H1 (cell line): ENCODE measurements around the gene NRN1L. TPM values are rescaled to one million over a fixed set of nuclear protein-coding genes. Genes with fewer than 3 reads are reported as not detected.

Experiments
- CTCF ChIA-PET: fragments of 300-600 bp; sonication (Branson Sonifier 250); formaldehyde crosslinking; loops from one replicate; lab custom pipeline; 2021; ENCODE audit not compliant: partially characterized antibody; lab: Charles Lee
- POLR2A ChIA-PET: fragments of 300-600 bp; sonication (Branson Sonifier 250); formaldehyde crosslinking; loops from one replicate; lab custom pipeline; 2021; ENCODE audit warnings: inconsistent platforms; ENCODE audit not compliant: partially characterized antibody; lab: Charles Lee
- DNase-seq, 2 experiments: peaks; one replicate each; pipeline versions ENCODE4 v3.0.0 to v3.0.0-alpha.2; 2010 to 2022; ENCODE audit warnings: low spot score in 2 of 2, low read depth in 1 of 2, mixed read lengths in 1 of 2
- FAIRE-seq: peaks from 2 replicates; lab custom pipeline; 2011; peaks lifted over from hg19 to GRCh38; lab: Jason Lieb, UNC
- H2AFZ ChIP-seq: 2 replicates; pipeline ENCODE4 v1.8.1; 2012; ENCODE audit warnings: low read length, inconsistent platforms
- H2AK5ac ChIP-seq: 2 replicates; pipeline ENCODE4 v1.6.1; 2013; ENCODE audit warnings: low read depth, low read length
- H2BK120ac ChIP-seq: replicated peaks from 2 replicates; pipeline ENCODE3; 2013; ENCODE audit warnings: low read depth, low read length, inconsistent platforms
- H2BK12ac ChIP-seq: 2 replicates; pipeline ENCODE4 v1.6.1; 2013; ENCODE audit warnings: low read depth, low read length
- H2BK15ac ChIP-seq: 2 replicates; pipeline ENCODE4 v1.6.1; 2013; ENCODE audit warnings: low read length
- H2BK20ac ChIP-seq: 2 replicates; pipeline ENCODE4 v1.6.1; 2013; ENCODE audit warnings: low read length
- H2BK5ac ChIP-seq: 2 replicates; pipeline ENCODE4 v1.6.1; 2013; ENCODE audit warnings: low read depth, low read length
- H3K14ac ChIP-seq: 2 replicates; pipeline ENCODE4 v1.6.1; 2013; ENCODE audit warnings: inconsistent platforms; ENCODE audit not compliant: insufficient read length
- H3K18ac ChIP-seq: 2 replicates; pipeline ENCODE4 v1.6.1; 2013; ENCODE audit warnings: low read length; ENCODE audit errors: extremely low read depth
- H3K23ac ChIP-seq: 2 replicates; pipeline ENCODE4 v1.6.1; 2013; ENCODE audit warnings: inconsistent platforms; ENCODE audit not compliant: insufficient read length
- H3K23me2 ChIP-seq: 2 replicates; pipeline ENCODE4 v1.6.1; 2013; ENCODE audit warnings: low read depth, low read length
- H3K27ac ChIP-seq: 2 replicates; pipeline ENCODE4 v1.6.1; 2011; ENCODE audit warnings: low read depth, low read length, inconsistent platforms
- H3K27me3 ChIP-seq, 4 experiments: replicated peaks in 1 of 4; 1 replicate in 1 of 4; 2 replicates in 3 of 4; pipeline versions ENCODE4 v1.6.1 to v1.8.1; 2011 to 2013; ENCODE audit warnings: low read length in 3 of 4, mild to moderate bottlenecking in 3 of 4, inconsistent platforms in 2 of 4, mixed read lengths in 2 of 4, moderate library complexity in 1 of 4; ENCODE audit not compliant: control insufficient read depth in 3 of 4, insufficient read depth in 3 of 4; ENCODE audit errors: extremely low read depth in 1 of 4
- H3K36me3 ChIP-seq, 4 experiments: 2 replicates each; pipeline versions ENCODE4 v1.6.1 to v1.8.1; 2011 to 2013; ENCODE audit warnings: mild to moderate bottlenecking in 4 of 4, low read length in 3 of 4, moderate library complexity in 2 of 4, control low read depth in 1 of 4, inconsistent platforms in 1 of 4; ENCODE audit not compliant: insufficient read depth in 4 of 4, control insufficient read depth in 2 of 4
- H3K4ac ChIP-seq: replicated peaks from 2 replicates; pipeline ENCODE3; 2013; ENCODE audit warnings: low read length, low read depth, mixed read lengths, inconsistent platforms; ENCODE audit not compliant: insufficient read length
- H3K4me1 ChIP-seq, 4 experiments: replicated peaks in 1 of 4; 1 replicate in 1 of 4; 2 replicates in 3 of 4; pipeline versions ENCODE4 v1.6.1 to v1.8.1; 2011 to 2013; ENCODE audit warnings: low read length in 3 of 4, inconsistent platforms in 2 of 4, mixed read lengths in 1 of 4; ENCODE audit not compliant: insufficient read depth in 4 of 4, control insufficient read depth in 3 of 4
- H3K4me2 ChIP-seq, 2 experiments: 2 replicates each; pipeline versions ENCODE4 v1.6.1 to v1.8.1; 2011 to 2013; ENCODE audit warnings: low read depth in 2 of 2, low read length in 2 of 2, control low read depth in 1 of 2, inconsistent platforms in 1 of 2, mild to moderate bottlenecking in 1 of 2; ENCODE audit not compliant: insufficient read depth in 1 of 2
- H3K4me3 ChIP-seq, 4 experiments: fragments of 200-600, 300-600 bp in 1 of 4; sonication (generic), shearing (Covaris generic), sonication (Bioruptor Twin) in 1 of 4; 2 replicates each; pipeline versions ENCODE4 v1.5.1 to v1.8.1; 2011 to 2016; ENCODE audit warnings: low read length in 4 of 4, low read depth in 3 of 4, control low read depth in 2 of 4, inconsistent platforms in 2 of 4, mild to moderate bottlenecking in 2 of 4, mixed read lengths in 1 of 4, moderate library complexity in 1 of 4; ENCODE audit not compliant: insufficient read depth in 2 of 4; ENCODE audit errors: extremely low read depth in 1 of 4
- H3K56ac ChIP-seq: replicated peaks from 2 replicates; pipeline ENCODE3; 2013; ENCODE audit warnings: low read depth, mild to moderate bottlenecking, mixed read lengths, low read length, inconsistent platforms; ENCODE audit not compliant: insufficient read length
- H3K79me1 ChIP-seq: 2 replicates; pipeline ENCODE4 v1.6.1; 2013; ENCODE audit warnings: low read depth, low read length, control low read depth
- H3K79me2 ChIP-seq, 2 experiments: 2 replicates each; pipeline versions ENCODE4 v1.6.1 to v1.8.1; 2012 to 2013; ENCODE audit warnings: low read length in 2 of 2, mild to moderate bottlenecking in 2 of 2, inconsistent platforms in 1 of 2; ENCODE audit not compliant: insufficient read depth in 2 of 2, control insufficient read depth in 1 of 2
- H3K9ac ChIP-seq, 4 experiments: replicated peaks in 1 of 4; 1 replicate in 1 of 4; 2 replicates in 3 of 4; pipeline versions ENCODE4 v1.6.1 to v1.8.1; 2011 to 2013; ENCODE audit warnings: low read depth in 3 of 4, low read length in 3 of 4, control low read depth in 2 of 4, mild to moderate bottlenecking in 2 of 4, moderate library complexity in 2 of 4, inconsistent platforms in 1 of 4; ENCODE audit errors: extremely low read depth in 1 of 4
- H3K9me3 ChIP-seq, 2 experiments: 2 replicates each; pipeline versions ENCODE4 v1.6.1 to v1.8.1; 2012 to 2013; ENCODE audit warnings: mild to moderate bottlenecking in 2 of 2, moderate library complexity in 2 of 2, control low read depth in 1 of 2, inconsistent platforms in 1 of 2, low read depth in 1 of 2, low read length in 1 of 2, mixed read lengths in 1 of 2; ENCODE audit not compliant: insufficient read depth in 2 of 2
- H4K20me1 ChIP-seq, 2 experiments: replicated peaks in 1 of 2; 2 replicates each; pipeline versions ENCODE3 to v1.8.1; 2011 to 2013; ENCODE audit warnings: inconsistent platforms in 2 of 2, low read length in 2 of 2, mild to moderate bottlenecking in 1 of 2; ENCODE audit not compliant: insufficient read depth in 2 of 2, control insufficient read depth in 1 of 2
- H4K5ac ChIP-seq: 2 replicates; pipeline ENCODE4 v1.6.1; 2013; ENCODE audit warnings: low read length, low read depth, mixed read lengths, inconsistent platforms; ENCODE audit not compliant: insufficient read length
- H4K8ac ChIP-seq: 2 replicates; pipeline ENCODE4 v1.8.0; 2013; ENCODE audit warnings: mild to moderate bottlenecking, moderate library complexity, low read length, inconsistent platforms; ENCODE audit not compliant: insufficient read depth; ENCODE audit errors: extremely low read depth
- H4K91ac ChIP-seq: replicated peaks from 2 replicates; pipeline ENCODE3; 2013; ENCODE audit warnings: low read length, mixed read lengths, inconsistent platforms; ENCODE audit not compliant: insufficient read length
- ASH2L ChIP-seq: fragments of 200-600, 300-600 bp; sonication (generic); IDR thresholded peaks from one replicate; pipeline ENCODE4 v1.7.1; 2017; ENCODE audit warnings: low read length
- CEBPB ChIP-seq: IDR thresholded peaks from 2 replicates; pipeline ENCODE4 v1.6.1; 2012; ENCODE audit warnings: low read depth, low read length
- NRF1 ChIP-seq: IDR thresholded peaks from 2 replicates; pipeline ENCODE4 v1.6.1; 2011; ENCODE audit warnings: mild to moderate bottlenecking, low read depth, low read length, improper control_type of control experiment
- POLR2A ChIP-seq, 2 experiments: IDR thresholded peaks; 1 replicate in 1 of 2; 2 replicates in 1 of 2; pipeline ENCODE4 v1.6.1; 2011; ENCODE audit warnings: low read depth in 2 of 2, low read length in 2 of 2, mild to moderate bottlenecking in 2 of 2; ENCODE audit errors: control extremely low read depth in 1 of 2
- POLR2AphosphoS5 ChIP-seq: IDR thresholded peaks from 2 replicates; pipeline ENCODE4 v1.6.1; 2011; ENCODE audit warnings: low read depth, low read length
- POU5F1 ChIP-seq: IDR thresholded peaks from 2 replicates; pipeline ENCODE4 v1.6.1; 2011; ENCODE audit warnings: low read depth, mild to moderate bottlenecking, low read length, moderate library complexity
- SP1 ChIP-seq: IDR thresholded peaks from 2 replicates; pipeline ENCODE4 v1.6.1; 2011; ENCODE audit warnings: low read depth, low read length
- SP4 ChIP-seq: IDR thresholded peaks from 2 replicates; pipeline ENCODE4 v1.6.1; 2012; ENCODE audit warnings: low read length, inconsistent platforms
- TAF1 ChIP-seq: IDR thresholded peaks from 2 replicates; pipeline ENCODE4 v1.6.1; 2011; ENCODE audit warnings: mild to moderate bottlenecking, low read depth, low read length
- WGBS, 2 experiments: shearing (Covaris generic) in 1 of 2; methylation state at CpG; one replicate each; pipeline versions ENCODE4 v1.1.6 to v1.1.7; 2013 to 2015; ENCODE audit warnings: low lambda C conversion rate in 2 of 2, mixed read lengths in 2 of 2, inconsistent platforms in 1 of 2, low coverage in 1 of 2, missing lambda C conversion rate in 1 of 2; ENCODE audit not compliant: insufficient replicate concordance in 2 of 2, insufficient coverage in 1 of 2, insufficient read length in 1 of 2; ENCODE audit errors: extremely low coverage in 1 of 2, missing lambda C conversion rate in 1 of 2; 5-methylcytosine and 5-hydroxymethylcytosine counted together
- polyA plus RNA-seq, 7 experiments: library from polyadenylated mRNA; depleted of rRNA in 3 of 7; stranded (reverse) in 5 of 7; unstranded in 2 of 7; fragments of >200 nt in 5 of 7; fragments of 200-250 nt in 2 of 7; gene quantifications; 1 replicate in 5 of 7; 2 replicates in 1 of 7; 4 replicates in 1 of 7; pipeline versions ENCODE4 v1.2.1 to v1.2.3, GENCODE V29; 2011 to 2013; ENCODE audit warnings: missing spikeins in 2 of 7, mixed read lengths in 2 of 7
- total RNA-seq: library from RNA; stranded (reverse); fragmentation: NEBNext Ultra II Directional; extraction: Animal tissue kit (Norgen Biotek cat#: 25700); gene quantifications from 2 replicates; pipeline ENCODE4 v1.2.1, GENCODE V29; 2021
- TF ChIP-seq, protein P1 (sequence below): IDR thresholded peaks from 2 replicates; pipeline ENCODE4 v1.6.1; 2011; ENCODE audit warnings: low read depth, mild to moderate bottlenecking, low read length; ENCODE audit not compliant: insufficient read depth
- TF ChIP-seq, protein P2 (sequence below): IDR thresholded peaks from 2 replicates; pipeline ENCODE4 v1.6.1; 2012; ENCODE audit warnings: inconsistent platforms

The NRN1L gene
- total and polyA plus RNA-seq, 2 of the 8 experiments (the other 6 are each of a cell fraction or from before 2014, with no cell fraction given): 4.1 to 35.2 TPM

DNA sequence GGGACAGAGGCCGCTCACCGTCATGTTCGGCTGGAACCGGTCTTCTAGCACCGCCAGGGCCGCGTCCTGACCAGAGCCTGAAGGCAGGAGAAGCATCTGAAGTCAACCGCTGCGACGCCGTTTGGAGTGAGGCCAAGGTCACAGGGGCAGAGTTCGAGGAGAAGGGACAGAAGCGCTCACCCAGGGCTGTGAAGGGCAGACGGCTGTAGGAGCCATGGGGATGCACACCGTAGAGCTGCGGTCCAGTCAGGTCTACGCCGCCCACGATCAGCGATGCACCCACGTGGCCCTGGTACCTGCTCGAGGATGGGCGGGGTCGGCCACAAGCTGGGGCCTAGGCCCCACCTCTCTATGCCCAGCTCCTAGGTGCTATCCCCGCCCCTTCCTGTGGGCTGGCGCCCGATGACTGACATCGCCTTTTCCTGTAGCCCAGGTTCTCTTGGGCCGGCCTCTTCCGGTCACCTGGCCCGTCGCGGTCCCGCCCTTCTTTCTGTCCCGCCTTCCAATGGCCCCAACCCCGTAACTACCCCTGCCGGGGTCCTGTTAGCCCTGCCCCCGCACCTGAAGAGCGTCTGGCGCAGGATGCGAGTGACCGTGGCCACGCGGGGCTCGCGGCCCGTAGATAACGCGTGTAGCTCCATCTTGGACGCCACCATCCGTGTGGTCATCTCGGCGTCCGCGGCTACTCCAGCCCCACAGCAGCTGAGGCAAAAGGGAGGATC, 50.9 kb downstream of the NRN1L start:
- Histone ChIP-seq H3K18ac (peak overlapping the region; percentile 97), H3K9me3 (no peaks in the 10 kb centered on the region), H2BK120ac (no peak overlapping the region), H3K4me3 (peak overlapping the region; percentile 69 to 98 (median 92)), H2AFZ (peak overlapping the region; percentile 37; the same call in 1 of the 2 replicates), H2BK5ac (peak overlapping the region; percentile 93), H3K27ac (peak overlapping the region; percentile 74; the same call in 1 of the 2 replicates), H3K4me1 (peaks cover 0 to 15% (median 8%) of the 10 kb centered on the region in 4 experiments; a peak in 5 of 7 replicates), H3K56ac (peak overlapping the region; percentile 93), H4K8ac (peak overlapping the region; percentile 81), H4K5ac (peak overlapping the region; percentile 97), H3K4ac (peak overlapping the region; percentile 99), H3K36me3 (no peaks in the 10 kb centered on the region), H3K9ac (peak overlapping the region; percentile 59 to 89 (median 74)), H3K23me2 (peaks cover 18% of the 10 kb centered on the region), H2BK12ac (peak overlapping the region; percentile 90; the same call in 1 of the 2 replicates), H2BK15ac (no peak overlapping the region; the same call in 1 of the 2 replicates), H3K23ac (no peak overlapping the region), H3K79me1 (peaks cover 4% of the 10 kb centered on the region; the same call in 1 of the 2 replicates), H2AK5ac (no peak overlapping the region; the same call in 1 of the 2 replicates), H3K27me3 (no peaks in the 10 kb centered on the region), H3K79me2 (0 out of 4 replicates have a peak, but pooled peaks cover 0 to 3% of the 10 kb centered on the region in 2 experiments), H3K14ac (no peak overlapping the region), H4K91ac (peak overlapping the region; percentile 98), H2BK20ac (no peak overlapping the region), H4K20me1 (peaks cover 0 to 15% of the 10 kb centered on the region in 2 experiments), H3K4me2 (peak overlapping the region; percentile 96)
- DNase-seq (peak; percentile 90 to 93), FAIRE-seq (peak; percentile 68)
- 2% methylated on average over 45 of the region's 55 CpGs; no CpG with 5 or more reads in 1 of the 2 experiments for WGBS, 2 experiments
- ChIA-PET POLR2A (interaction anchor here (0.6 to 4.2 kb wide), 37 partner anchors 9 to 301 kb away, joined by 3 to 47 read pairs (median 4); partner anchors contain the start of genes CENPT, DDX28, DPEP2 and DUS2), CTCF (interaction anchor here (0.7 to 27.1 kb wide), 24 partner anchors 10 to 414 kb away, joined by 3 to 623 read pairs (median 4); partner anchors contain the start of genes C16orf86, EDC4, ENKD1 and NRN1L)
- TF ChIP-seq POU5F1: no peak
- TF ChIP-seq NRF1: no peak
- TF ChIP-seq POLR2AphosphoS5: peak; percentile 92
- peak; percentile 68; the same call in 1 of the 2 replicates for TF ChIP-seq SP1
- TF ChIP-seq TAF1: peak; percentile 73
- TF ChIP-seq ASH2L: peak; percentile 79
- TF ChIP-seq, protein P1, sequence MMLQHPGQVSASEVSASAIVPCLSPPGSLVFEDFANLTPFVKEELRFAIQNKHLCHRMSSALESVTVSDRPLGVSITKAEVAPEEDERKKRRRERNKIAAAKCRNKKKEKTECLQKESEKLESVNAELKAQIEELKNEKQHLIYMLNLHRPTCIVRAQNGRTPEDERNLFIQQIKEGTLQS: 0 out of 2 replicates have a peak, but pooled peaks have one; percentile 32
- no peak for TF ChIP-seq CEBPB
- peak; percentile 49 to 73 for TF ChIP-seq POLR2A (IDR thresholded peaks at IDR 0.05; ENCODE audit: control extremely low read depth in 1 of 2, low read depth in 2 of 2, low read length in 2 of 2)
- TF ChIP-seq, protein P2, sequence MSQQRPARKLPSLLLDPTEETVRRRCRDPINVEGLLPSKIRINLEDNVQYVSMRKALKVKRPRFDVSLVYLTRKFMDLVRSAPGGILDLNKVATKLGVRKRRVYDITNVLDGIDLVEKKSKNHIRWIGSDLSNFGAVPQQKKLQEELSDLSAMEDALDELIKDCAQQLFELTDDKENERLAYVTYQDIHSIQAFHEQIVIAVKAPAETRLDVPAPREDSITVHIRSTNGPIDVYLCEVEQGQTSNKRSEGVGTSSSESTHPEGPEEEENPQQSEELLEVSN: peak; percentile 63
- 0 out of 2 replicates have a peak, but pooled peaks have one; percentile 52 for TF ChIP-seq SP4
